Activated naive CD8-positive, alpha-beta T cell treated with anti-CD3 and anti-CD28 coated beads for 36 hours (primary cell): ENCODE results near the gene KDR. TPM values are rescaled to one million over a fixed set of nuclear protein-coding genes. Genes with fewer than 3 reads are reported as not detected.

Experiments used
- DNase-seq: peaks from one replicate; pipeline ENCODE4 v3.0.0; 2021
- H3K27ac Mint-ChIP-seq: one replicate; pipeline ENCODE4 v1.8.0; 2022; ENCODE audit warnings: mild to moderate bottlenecking, moderate library complexity, mixed read lengths
- H3K27me3 Mint-ChIP-seq: one replicate; pipeline ENCODE4 v1.8.0; 2022; ENCODE audit warnings: mild to moderate bottlenecking, mixed read lengths
- H3K36me3 Mint-ChIP-seq: one replicate; pipeline ENCODE4 v1.8.0; 2021; ENCODE audit warnings: mild to moderate bottlenecking, mixed read lengths
- H3K4me1 Mint-ChIP-seq: one replicate; pipeline ENCODE4 v1.8.0; 2021; ENCODE audit warnings: mixed read lengths
- H3K4me3 Mint-ChIP-seq: one replicate; pipeline ENCODE4 v1.8.0; 2022; ENCODE audit warnings: mild to moderate bottlenecking, moderate library complexity, mixed read lengths
- H3K9me3 Mint-ChIP-seq: one replicate; pipeline ENCODE4 v1.8.0; 2022; ENCODE audit warnings: mixed read lengths
- total RNA-seq, 2 experiments: library from RNA; stranded (reverse); gene quantifications; one replicate each; pipeline ENCODE4 v1.2.3, GENCODE V29; 2021

Gene KDR
- total RNA-seq, result under 1 TPM; 0.08 to 0.12 TPM

GRCh38 chr4:55125087-55125721 is at the start of gene KDR:
TSS of gene KDR (minus strand) at chr4:55125595. CDS start at chr4:55125293, 302 bp downstream.
- Mint-ChIP-seq H3K27ac (no peak within 1 kb of the TSS), H3K27me3 (peaks cover 59% of the 10 kb centered on the region), H3K4me3 (no peak within 1 kb of the TSS), H3K9me3 (peaks cover 4% of the 10 kb centered on the region), H3K4me1 (peaks cover 3% of the 10 kb centered on the region), H3K36me3 (no peaks in the 10 kb centered on the region)
- no peak for DNase-seq

GRCh38 chr4:55173580-55173979 is 48.2 kb upstream of the KDR start:
- Mint-ChIP-seq H3K36me3 (no peaks in the 10 kb centered on the region), H3K27me3 (peaks cover 24% of the 10 kb centered on the region), H3K4me1 (peaks cover 8% of the 10 kb centered on the region), H3K4me3 (no peak overlapping the region), H3K27ac (no peak overlapping the region), H3K9me3 (no peaks in the 10 kb centered on the region)
- no peak for DNase-seq

GRCh38 chr4:55172694-55173287 is 47.4 kb upstream of the KDR start:
- Mint-ChIP-seq H3K27me3 (peaks cover 27% of the 10 kb centered on the region), H3K4me1 (peaks cover 8% of the 10 kb centered on the region), H3K27ac (no peak overlapping the region), H3K4me3 (no peak overlapping the region), H3K9me3 (no peaks in the 10 kb centered on the region), H3K36me3 (no peaks in the 10 kb centered on the region)
- no peak for DNase-seq

GRCh38 chr4:55170462-55170861 is 45.1 kb upstream of the KDR start:
- Mint-ChIP-seq H3K4me1 (no peaks in the 10 kb centered on the region), H3K9me3 (peaks cover 5% of the 10 kb centered on the region), H3K27ac (no peak overlapping the region), H3K4me3 (no peak overlapping the region), H3K27me3 (peaks cover 39% of the 10 kb centered on the region), H3K36me3 (no peaks in the 10 kb centered on the region)
- DNase-seq, result no peak

- peaks cover 6% of the 10 kb centered on the region for H3K9me3 Mint-ChIP-seq
- no peaks in the 10 kb centered on the region for H3K36me3 Mint-ChIP-seq
- H3K27ac Mint-ChIP-seq, result no peak overlapping the region
- H3K27me3 Mint-ChIP-seq, result peaks cover 37% of the 10 kb centered on the region
- DNase-seq, result no peak
- no peaks in the 10 kb centered on the region for H3K4me1 Mint-ChIP-seq
- H3K4me3 Mint-ChIP-seq, result no peak overlapping the region
These were observed 44.1 kb upstream of the KDR start for GRCh38 chr4:55169352-55169961.

- H3K27me3 Mint-ChIP-seq, result peaks cover 46% of the 10 kb centered on the region
- H3K4me3 Mint-ChIP-seq, result no peak overlapping the region
- H3K4me1 Mint-ChIP-seq, result peaks cover 3% of the 10 kb centered on the region
- H3K36me3 Mint-ChIP-seq, result no peaks in the 10 kb centered on the region
- DNase-seq, result no peak
- H3K9me3 Mint-ChIP-seq, result peaks cover 7% of the 10 kb centered on the region
- H3K27ac Mint-ChIP-seq, result no peak overlapping the region
These were observed 37.0 kb upstream of the KDR start for GRCh38 chr4:55162396-55162795.

GRCh38 chr4:55161739-55162138 is 36.3 kb upstream of the KDR start:
- Mint-ChIP-seq H3K27ac (no peak overlapping the region), H3K9me3 (peaks cover 7% of the 10 kb centered on the region), H3K4me1 (peaks cover 3% of the 10 kb centered on the region), H3K27me3 (peaks cover 48% of the 10 kb centered on the region), H3K36me3 (no peaks in the 10 kb centered on the region), H3K4me3 (no peak overlapping the region)
- no peak for DNase-seq

GRCh38 chr4:55159851-55160250 is 34.5 kb upstream of the KDR start:
- DNase-seq, result no peak
- no peak overlapping the region for H3K4me3 Mint-ChIP-seq
- peaks cover 2% of the 10 kb centered on the region for H3K9me3 Mint-ChIP-seq
- peaks cover 53% of the 10 kb centered on the region for H3K27me3 Mint-ChIP-seq
- H3K36me3 Mint-ChIP-seq, result no peaks in the 10 kb centered on the region
- no peak overlapping the region for H3K27ac Mint-ChIP-seq
- H3K4me1 Mint-ChIP-seq, result peaks cover 3% of the 10 kb centered on the region

- Mint-ChIP-seq H3K9me3 (no peaks in the 10 kb centered on the region), H3K4me3 (no peak overlapping the region), H3K27ac (no peak overlapping the region), H3K4me1 (peaks cover 3% of the 10 kb centered on the region), H3K36me3 (no peaks in the 10 kb centered on the region), H3K27me3 (peaks cover 57% of the 10 kb centered on the region)
- DNase-seq, result no peak
These were observed 33.6 kb upstream of the KDR start for GRCh38 chr4:55158957-55159356.

GRCh38 chr4:55157559-55158277 is 32.3 kb upstream of the KDR start:
- no peak for DNase-seq
- Mint-ChIP-seq H3K4me1 (peaks cover 3% of the 10 kb centered on the region), H3K9me3 (peaks cover 3% of the 10 kb centered on the region), H3K4me3 (peak overlapping the region; percentile 32), H3K27ac (no peak overlapping the region), H3K27me3 (peaks cover 57% of the 10 kb centered on the region), H3K36me3 (no peaks in the 10 kb centered on the region)

GRCh38 chr4:55154933-55155332 is 29.5 kb upstream of the KDR start:
- H3K4me1 Mint-ChIP-seq, result peaks cover 3% of the 10 kb centered on the region
- no peak overlapping the region for H3K4me3 Mint-ChIP-seq
- H3K27me3 Mint-ChIP-seq, result peaks cover 53% of the 10 kb centered on the region
- H3K36me3 Mint-ChIP-seq, result no peaks in the 10 kb centered on the region
- H3K9me3 Mint-ChIP-seq, result peaks cover 6% of the 10 kb centered on the region
- DNase-seq, result no peak
- H3K27ac Mint-ChIP-seq, result no peak overlapping the region

GRCh38 chr4:55154290-55154880 is 29.0 kb upstream of the KDR start:
- DNase-seq, result no peak
- Mint-ChIP-seq H3K4me3 (no peak overlapping the region), H3K4me1 (peaks cover 3% of the 10 kb centered on the region), H3K36me3 (no peaks in the 10 kb centered on the region), H3K9me3 (peaks cover 6% of the 10 kb centered on the region), H3K27me3 (peaks cover 50% of the 10 kb centered on the region), H3K27ac (no peak overlapping the region)

- Mint-ChIP-seq H3K4me3 (no peak overlapping the region), H3K36me3 (no peaks in the 10 kb centered on the region), H3K27ac (no peak overlapping the region), H3K9me3 (no peaks in the 10 kb centered on the region), H3K27me3 (peaks cover 13% of the 10 kb centered on the region), H3K4me1 (no peaks in the 10 kb centered on the region)
- DNase-seq, result no peak
These were observed 18.5 kb upstream of the KDR start for GRCh38 chr4:55143858-55144257.

- H3K27ac Mint-ChIP-seq, result no peak overlapping the region
- H3K4me1 Mint-ChIP-seq, result no peaks in the 10 kb centered on the region
- H3K36me3 Mint-ChIP-seq, result no peaks in the 10 kb centered on the region
- H3K27me3 Mint-ChIP-seq, result peaks cover 7% of the 10 kb centered on the region
- DNase-seq, result no peak
- H3K4me3 Mint-ChIP-seq, result no peak overlapping the region
- H3K9me3 Mint-ChIP-seq, result no peaks in the 10 kb centered on the region
These were observed 13.0 kb upstream of the KDR start for GRCh38 chr4:55138367-55138766.

GRCh38 chr4:55136634-55137033 is 11.2 kb upstream of the KDR start:
- Mint-ChIP-seq H3K9me3 (no peaks in the 10 kb centered on the region), H3K4me3 (no peak overlapping the region), H3K36me3 (no peaks in the 10 kb centered on the region), H3K27ac (no peak overlapping the region), H3K27me3 (peaks cover 4% of the 10 kb centered on the region), H3K4me1 (no peaks in the 10 kb centered on the region)
- no peak for DNase-seq
